ENCODE results near the gene EGFL7.
"Not testable (repeated sequence)": the region's sequence is repeated elsewhere in the genome, so short reads cannot be mapped to it uniquely, and the experiment has no call there.

Gene EGFL7

DNA sequence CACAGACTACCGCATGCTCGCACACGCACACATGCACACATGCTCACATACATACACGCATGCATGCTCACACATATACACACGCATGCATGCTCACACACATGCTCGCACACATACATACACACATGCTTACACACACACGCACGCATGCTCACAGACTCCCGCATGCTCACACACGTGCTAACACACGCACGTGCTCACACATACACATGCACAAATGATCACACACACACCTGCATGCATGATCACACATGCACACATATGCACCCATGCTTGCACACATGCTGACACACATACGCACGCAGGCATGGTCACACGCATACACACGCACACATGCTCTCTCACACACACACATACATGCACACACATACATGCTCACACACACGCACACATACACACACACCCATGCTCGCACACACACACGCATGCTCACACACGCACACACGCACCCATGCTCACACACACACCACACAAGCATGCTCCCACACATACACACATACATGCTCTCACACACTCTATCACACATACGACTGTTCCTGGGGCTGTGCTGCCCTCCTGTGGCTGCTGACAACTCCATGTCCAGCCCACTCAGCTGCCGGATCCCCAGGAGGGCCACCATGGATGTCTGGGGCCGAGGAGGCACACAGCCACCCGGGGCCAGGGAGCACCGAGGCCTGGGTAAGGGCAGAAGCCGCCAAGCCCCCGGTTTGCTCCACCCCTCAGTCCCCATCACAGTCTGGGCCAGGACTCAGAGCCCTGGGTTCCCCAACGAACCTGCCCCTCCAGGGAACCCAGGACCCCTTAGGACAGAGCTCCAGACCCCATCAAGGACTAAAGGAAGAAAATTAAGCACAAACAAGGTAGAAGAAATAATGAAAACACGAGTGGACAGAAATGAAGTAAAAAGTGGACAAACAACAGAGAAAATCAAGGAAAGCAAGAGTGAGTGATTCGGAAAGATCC is 31.4 kb upstream of the EGFL7 start:
- ChIA-PET POLR2A (no interaction called here), CTCF (interaction anchor here (0.7 to 1.4 kb wide), 18 partner anchors 9 to 319 kb away, joined by 3 to 163 read pairs (median 4); no protein-coding TSS in a partner anchor)
- TF ChIP-seq, protein P1, sequence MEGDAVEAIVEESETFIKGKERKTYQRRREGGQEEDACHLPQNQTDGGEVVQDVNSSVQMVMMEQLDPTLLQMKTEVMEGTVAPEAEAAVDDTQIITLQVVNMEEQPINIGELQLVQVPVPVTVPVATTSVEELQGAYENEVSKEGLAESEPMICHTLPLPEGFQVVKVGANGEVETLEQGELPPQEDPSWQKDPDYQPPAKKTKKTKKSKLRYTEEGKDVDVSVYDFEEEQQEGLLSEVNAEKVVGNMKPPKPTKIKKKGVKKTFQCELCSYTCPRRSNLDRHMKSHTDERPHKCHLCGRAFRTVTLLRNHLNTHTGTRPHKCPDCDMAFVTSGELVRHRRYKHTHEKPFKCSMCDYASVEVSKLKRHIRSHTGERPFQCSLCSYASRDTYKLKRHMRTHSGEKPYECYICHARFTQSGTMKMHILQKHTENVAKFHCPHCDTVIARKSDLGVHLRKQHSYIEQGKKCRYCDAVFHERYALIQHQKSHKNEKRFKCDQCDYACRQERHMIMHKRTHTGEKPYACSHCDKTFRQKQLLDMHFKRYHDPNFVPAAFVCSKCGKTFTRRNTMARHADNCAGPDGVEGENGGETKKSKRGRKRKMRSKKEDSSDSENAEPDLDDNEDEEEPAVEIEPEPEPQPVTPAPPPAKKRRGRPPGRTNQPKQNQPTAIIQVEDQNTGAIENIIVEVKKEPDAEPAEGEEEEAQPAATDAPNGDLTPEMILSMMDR (IDR thresholded peaks at IDR 0.05; ENCODE audit: insufficient read depth, low read length, missing control alignments) = peak; percentile 93
- no peak overlapping the region for H3K4me3 ChIP-seq (ENCODE audit: low read depth, low read length)
- no peak for DNase-seq (ENCODE audit: low read depth, low spot score)

DNA sequence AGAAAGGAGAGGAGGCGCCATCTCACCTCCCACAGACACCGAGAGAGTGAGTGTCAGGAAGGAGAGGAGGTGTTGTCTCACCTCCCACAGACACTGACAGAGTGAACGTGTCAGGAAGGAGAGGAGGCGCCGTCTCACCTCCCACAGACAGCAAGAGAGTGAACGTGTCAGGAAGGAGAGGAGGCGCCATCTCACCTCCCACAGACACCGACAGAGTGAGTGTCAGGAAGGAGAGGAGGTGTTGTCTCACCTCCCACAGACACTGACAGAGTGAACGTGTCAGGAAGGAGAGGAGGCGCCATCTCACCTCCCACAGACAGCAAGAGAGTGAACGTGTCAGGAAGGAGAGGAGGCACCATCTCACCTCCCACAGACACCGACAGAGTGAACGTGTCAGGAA is 30.6 kb upstream of the EGFL7 start:
- POLR2A ChIA-PET; DNase-seq (ENCODE audit: low read depth, low spot score); H3K4me3 ChIP-seq (ENCODE audit: low read depth, low read length): not testable (repeated sequence)
- CTCF ChIA-PET = interaction anchor here (0.7 to 1.4 kb wide), 18 partner anchors 8 to 320 kb away, joined by 3 to 163 read pairs (median 4); no protein-coding TSS in a partner anchor

DNA sequence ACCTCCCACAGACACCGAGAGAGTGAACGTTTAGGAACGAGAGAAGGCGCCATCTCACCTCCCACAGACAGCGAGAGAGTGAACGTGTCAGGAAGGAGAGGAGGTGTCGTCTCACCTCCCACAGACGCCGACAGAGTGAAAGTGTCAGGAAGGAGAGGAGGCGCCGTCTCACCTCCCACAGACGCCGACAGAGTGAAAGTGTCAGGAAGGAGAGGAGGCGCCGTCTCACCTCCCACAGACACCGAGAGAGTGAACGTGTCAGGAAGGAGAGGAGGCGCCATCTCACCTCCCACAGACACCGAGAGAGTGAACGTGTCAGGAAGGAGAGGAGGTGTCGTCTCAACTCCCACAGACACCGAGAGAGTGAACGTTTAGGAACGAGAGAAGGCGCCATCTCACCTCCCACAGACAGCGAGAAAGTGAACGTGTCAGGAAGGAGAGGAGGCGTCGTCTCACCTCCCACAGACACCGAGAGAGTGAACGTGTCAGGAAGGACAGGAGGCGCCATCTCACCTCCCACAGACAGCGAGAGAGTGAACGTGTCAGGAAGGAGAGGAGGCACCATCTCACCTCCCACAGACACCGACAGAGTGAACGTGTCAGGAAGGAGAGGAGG is 30.1 kb upstream of the EGFL7 start:
- POLR2A ChIA-PET; H3K4me3 ChIP-seq (ENCODE audit: low read depth, low read length); DNase-seq (ENCODE audit: low read depth, low spot score): not testable (repeated sequence)
- CTCF ChIA-PET = interaction anchor here (1.0 to 21.7 kb wide), 7 partner anchors 8 to 145 kb away, joined by 3 to 371 read pairs (median 14); no protein-coding TSS in a partner anchor

DNA sequence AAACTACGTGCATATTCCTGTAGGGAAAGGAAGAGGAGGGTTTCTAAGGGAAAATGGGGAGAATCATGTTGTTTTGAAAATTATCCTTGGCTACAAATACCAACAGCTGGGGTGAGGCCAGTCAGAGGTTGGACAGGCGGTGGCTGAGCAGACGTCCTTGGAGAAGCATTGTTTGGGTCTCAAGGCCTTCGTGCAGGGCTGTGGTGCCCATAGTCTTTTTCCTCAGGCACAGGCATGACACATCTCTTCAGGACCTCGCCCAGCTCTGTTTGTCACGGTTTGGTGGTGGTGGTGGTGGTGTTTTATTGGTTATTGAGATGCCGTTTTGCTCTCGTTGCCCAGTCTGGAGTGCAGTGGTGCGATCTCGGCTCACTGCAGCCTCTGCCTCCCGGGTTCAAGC is 27.8 kb upstream of the EGFL7 start:
- TF ChIP-seq, protein P1 (IDR thresholded peaks at IDR 0.05; ENCODE audit: insufficient read depth, low read length, missing control alignments) = no peak
- ChIA-PET POLR2A (no interaction called here), CTCF (interaction anchor here (0.6 to 21.7 kb wide), 5 partner anchors 9 to 147 kb away, joined by 3 to 371 read pairs (median 10); no protein-coding TSS in a partner anchor)
- no peak overlapping the region for H3K4me3 ChIP-seq (ENCODE audit: low read depth, low read length)
- no peak for DNase-seq (ENCODE audit: low read depth, low spot score)

DNA sequence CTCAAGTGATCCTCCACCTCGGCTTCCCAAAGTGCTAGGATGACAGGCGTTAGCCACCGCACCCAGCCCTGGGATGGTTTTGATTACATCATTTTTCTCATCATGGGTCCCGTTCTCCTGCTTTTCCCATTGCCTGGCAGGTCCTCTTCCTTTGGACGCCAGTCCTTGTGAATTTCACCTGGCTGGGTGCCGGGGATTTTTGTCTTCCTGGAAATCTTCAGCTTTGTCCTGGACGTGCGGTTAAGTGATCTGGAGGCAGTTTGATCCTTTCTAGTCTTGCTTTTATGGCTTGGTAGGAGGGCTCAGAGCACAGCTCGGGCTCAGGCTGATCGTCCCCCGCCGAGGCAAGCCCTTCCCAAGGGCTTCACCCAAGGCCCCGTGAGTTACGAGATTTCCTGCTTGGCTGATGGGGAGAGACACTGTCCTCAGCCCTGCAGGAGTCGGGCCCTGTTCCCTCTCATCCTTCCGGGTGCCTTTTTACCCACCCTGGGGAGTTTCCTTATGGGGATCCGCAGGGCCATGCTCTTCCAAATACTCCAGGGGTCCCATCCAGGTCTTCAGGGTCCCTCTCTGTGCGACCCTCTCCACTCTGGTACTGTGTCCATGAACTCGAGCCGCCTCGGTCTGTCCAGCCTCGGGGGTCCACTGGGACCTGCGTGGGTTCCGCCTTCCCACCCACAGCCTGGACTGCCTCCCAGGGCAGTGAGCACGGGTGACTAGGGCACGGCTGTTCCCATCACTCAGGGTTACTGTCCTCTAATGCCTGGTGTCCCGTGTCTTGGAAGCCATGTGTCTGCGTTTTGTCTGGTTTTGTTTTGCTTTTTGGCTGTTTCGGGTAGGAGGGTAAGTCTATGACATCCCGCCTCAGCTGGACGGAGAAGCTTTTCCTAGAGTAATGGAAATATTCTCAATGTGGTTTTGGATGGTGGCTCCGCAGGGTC is 22.3 kb upstream of the EGFL7 start:
- DNase-seq (ENCODE audit: low read depth, low spot score) = no peak
- ChIA-PET POLR2A (no interaction called here), CTCF (interaction anchor here (1.0 to 21.7 kb wide), 3 partner anchors 9 to 153 kb away, joined by 3 to 371 read pairs (median 5); no protein-coding TSS in a partner anchor)
- H3K4me3 ChIP-seq (ENCODE audit: low read depth, low read length) = no peak overlapping the region
- TF ChIP-seq, protein P1 (IDR thresholded peaks at IDR 0.05; ENCODE audit: insufficient read depth, low read length, missing control alignments) = no peak

DNA sequence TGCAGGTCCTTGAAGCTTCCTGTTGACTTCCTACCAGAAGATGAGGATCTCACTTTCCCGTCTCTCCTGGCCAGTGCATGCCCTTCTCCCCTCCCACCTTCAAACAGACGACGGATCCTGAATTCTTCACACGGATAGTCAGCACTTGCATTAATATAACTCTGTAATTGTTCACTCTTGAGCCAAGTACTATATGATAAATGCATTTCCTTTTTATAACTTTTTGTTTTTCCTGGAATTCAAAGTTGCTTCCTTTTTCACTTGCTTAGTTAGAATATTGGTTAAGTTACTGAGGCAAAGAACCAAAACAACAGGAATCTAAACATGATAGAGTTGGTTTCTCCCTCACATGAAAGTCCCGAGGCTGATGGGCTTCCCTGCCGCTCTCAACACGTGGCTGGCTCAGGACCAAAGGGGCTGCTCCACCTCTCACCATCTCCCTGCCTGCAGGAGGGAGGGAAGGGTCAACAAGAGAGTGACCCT is 20.2 kb upstream of the EGFL7 start:
- CTCF ChIA-PET = interaction anchor here (0.9 to 21.7 kb wide), 7 partner anchors 11 to 155 kb away, joined by 3 to 371 read pairs (median 9); no protein-coding TSS in a partner anchor
- no peak overlapping the region for H3K4me3 ChIP-seq (ENCODE audit: low read depth, low read length)

More for the DNA sequence above, 20.2 kb upstream of the EGFL7 start:
- POLR2A ChIA-PET = no interaction called here
- DNase-seq (ENCODE audit: low read depth, low spot score) = no peak
- TF ChIP-seq, protein P1 (IDR thresholded peaks at IDR 0.05; ENCODE audit: insufficient read depth, low read length, missing control alignments) = no peak
